DMS114 treated with DMSO at 0.1 percent for 48 hours (cell line): Measurements from ENCODE around the gene TYRP1.

Source experiments
- DNase-seq: peaks from one replicate; lab custom pipeline; 2025; ENCODE audit not compliant: unreplicated experiment; lab: John Stamatoyannopoulos, UW

TYRP1 gene

DNA sequence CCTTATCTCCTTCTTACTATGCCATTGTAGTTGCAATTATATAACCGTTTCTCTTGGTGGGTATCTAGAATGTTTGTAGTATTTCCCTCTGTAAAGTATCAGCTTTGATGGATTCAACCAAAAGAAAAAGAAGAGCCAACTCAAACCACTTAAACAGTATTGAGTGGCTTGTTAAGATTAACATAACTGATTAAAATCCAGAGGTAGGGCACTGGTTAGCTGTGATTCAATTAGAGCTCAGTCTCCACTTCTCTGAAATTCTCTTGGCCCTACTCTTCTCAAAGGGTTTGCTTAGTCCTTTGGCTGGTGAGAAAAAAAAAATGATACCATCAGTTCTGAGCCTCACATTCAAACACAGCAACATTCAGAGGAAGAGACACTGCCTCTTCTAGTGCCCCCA lies 37.0 kb downstream of the TYRP1 start:
- DNase-seq: no peak

DNA sequence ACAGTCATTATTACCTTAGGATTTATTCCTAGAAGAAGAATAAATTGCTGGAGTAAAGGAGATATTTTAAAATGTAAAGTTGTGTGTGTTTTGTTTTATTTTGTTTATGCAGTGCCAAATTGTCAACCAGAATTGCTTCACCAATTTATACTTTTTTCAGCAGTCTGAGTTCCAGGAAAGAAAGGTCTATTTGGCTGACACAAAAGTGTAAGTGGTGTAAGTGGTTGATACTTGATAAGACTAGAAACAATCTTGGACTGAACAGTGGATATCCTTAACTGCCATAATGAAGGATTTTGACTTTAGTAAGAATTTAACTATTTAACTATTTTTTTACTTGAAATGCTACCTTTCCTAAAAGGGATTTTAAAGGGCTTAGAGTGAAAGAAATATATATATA lies 37.7 kb downstream of the TYRP1 start:
- DNase-seq: no peak

DNA sequence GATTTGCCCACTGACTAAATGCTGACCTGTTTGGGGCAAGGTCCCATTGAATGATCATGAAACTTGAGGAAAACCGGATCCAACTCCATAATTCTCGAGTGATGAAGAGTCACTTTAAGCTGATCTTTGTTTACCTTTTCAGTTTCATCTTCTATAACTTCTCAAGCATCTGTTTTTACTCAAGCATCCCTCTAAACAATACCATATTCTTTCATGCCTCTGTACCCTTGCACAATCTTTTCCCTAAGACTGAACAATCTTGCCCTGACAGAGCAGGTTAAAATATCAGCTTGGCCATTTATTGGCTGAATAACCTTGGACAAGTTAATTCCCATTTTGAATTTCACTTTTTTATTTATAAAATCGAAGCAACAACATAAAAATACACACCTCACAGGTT lies 39.8 kb downstream of the TYRP1 start:
- no peak for DNase-seq

DNA sequence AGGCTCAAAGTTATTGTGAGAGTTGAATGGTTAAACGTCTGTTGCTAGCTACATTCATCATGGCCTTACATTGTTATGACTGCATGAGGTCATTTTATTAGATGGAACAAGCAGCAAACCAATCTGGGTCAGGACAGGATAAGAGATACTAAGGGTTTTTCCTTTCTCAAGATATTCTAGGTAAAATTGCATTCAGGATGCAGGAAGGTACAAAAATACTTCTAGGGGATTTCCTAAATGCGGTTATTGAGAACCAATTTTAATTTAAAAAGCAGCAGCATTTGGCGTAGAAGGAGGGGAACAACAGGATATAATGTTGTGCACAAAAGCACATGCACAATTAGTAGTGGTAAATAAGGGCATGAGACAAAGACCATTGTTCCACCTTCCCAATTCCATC lies 42.5 kb downstream of the TYRP1 start:
- DNase-seq: no peak

DNA sequence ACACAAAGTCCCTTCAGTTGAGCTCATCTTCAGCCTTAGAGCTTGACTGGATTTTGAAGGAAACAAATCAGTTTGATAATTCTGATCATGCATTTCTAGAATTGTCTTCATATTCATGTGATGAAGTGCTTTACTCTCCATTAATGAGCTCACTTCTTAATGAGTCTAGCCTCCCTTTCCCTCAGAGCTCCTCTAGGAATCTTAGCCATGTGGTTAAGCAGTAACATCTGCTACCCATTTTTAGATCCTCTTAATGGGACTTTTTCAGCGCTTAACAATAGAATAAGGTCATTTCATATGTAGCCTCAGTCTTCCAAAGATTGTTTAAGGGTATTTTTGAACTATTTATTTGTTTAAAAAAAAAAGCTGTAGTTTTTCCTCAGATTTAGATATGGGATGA lies 44.7 kb downstream of the TYRP1 start:
- no peak for DNase-seq

DNA sequence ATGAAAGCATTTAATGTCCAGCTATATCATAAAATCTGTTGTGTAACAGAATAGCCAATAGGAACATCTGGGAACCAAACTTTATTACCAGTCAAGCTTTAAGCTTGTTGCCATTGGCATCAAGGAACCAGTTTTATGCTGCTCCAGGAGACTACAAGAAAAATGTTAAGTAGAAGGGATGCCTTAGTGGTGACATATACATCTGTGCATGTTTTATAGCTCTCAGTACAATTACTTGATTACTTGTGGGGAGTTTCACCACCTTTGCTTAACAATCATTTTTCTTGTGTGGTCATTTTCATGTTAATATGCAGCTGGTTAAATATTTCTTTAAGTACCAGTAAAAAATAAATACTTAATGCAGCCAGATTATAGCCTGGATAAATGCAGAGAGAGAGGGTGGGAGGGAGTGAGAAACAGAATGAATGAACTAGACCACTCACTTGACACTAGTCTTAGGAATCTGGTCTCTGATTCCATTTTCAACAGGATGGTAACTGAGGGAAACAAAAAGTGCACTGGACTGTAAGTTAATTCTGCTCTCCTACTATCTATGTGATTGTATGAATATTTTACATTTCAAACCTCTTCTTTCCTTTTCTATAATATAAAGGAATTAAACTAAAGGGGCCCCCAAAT lies 45.9 kb downstream of the TYRP1 start:
- DNase-seq: no peak

DNA sequence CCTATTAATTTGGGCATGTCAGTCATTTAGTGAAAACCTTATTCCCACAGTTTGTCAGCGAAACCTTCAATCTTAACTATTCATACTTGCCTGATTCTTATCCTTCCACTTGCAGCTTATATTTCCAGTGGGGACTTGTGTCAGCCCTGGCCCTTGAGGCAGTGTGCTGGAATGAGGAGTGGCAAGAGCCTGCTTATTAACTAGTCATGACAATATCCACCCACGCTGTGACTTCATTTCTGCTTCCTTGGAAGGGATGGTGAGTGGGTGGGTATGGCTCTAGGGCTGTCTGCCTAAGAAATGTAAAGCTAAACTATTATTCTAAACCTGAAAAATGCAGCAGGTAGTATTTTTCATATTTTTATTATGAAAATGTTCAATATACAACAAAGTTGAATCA lies 47.7 kb downstream of the TYRP1 start:
- no peak for DNase-seq

DNA sequence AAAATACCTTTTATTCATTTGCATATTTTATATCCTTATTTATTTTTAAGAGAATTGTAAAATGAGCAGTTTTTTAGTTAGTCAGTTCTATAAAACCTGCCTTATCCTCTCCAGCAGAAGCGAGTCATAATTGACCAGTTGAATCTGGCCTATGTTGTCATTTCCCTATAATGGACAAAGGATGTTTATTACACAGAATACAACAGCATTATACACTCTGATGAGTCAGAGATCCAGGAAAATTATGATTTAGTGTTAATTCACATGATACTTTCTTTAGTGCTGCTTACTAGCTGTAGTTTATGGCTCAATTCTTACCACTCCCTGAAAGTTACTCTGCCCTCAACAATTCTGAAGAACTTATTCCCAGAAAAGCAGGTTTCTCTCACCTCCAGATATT lies 54.8 kb downstream of the TYRP1 start:
- DNase-seq: no peak

DNA sequence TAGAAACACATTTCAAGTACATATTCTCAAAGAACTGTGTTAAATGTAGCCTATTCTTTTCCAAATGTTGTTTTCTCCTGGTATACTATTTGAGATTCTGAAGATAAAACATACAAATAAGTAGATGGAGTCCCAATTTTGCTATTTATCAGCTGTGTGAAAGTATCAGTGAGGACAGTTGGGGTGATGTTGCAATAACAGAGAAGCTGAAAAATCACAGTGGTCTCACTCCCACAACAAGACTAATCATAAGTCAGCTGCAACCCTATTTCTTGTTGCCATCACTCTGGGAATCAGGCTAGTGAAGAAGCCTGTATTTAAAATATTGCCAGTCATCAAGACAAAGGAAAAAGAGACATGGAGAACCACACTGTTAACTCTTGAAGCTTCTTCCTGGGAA lies 55.8 kb downstream of the TYRP1 start:
- no peak for DNase-seq

DNA sequence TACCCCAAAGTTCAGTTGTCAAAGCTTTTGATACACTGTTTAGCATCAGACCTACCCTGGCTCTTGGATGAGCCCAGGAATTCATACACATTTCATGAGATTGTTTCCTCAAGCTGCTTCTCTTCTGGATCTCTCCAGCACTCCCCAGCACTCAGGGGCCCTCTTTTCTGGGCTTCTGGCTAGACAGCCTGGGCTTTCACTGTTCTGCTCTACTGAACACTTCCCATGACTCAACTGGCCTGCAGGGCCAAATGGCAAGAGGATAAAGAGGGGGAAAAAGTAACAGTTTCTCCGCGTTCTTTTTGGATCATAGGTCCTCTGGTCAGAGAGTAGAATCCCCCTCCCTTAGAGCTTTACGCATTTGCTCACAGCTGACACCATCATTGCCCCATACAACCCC lies 60.7 kb downstream of the TYRP1 start:
- DNase-seq: no peak

DNA sequence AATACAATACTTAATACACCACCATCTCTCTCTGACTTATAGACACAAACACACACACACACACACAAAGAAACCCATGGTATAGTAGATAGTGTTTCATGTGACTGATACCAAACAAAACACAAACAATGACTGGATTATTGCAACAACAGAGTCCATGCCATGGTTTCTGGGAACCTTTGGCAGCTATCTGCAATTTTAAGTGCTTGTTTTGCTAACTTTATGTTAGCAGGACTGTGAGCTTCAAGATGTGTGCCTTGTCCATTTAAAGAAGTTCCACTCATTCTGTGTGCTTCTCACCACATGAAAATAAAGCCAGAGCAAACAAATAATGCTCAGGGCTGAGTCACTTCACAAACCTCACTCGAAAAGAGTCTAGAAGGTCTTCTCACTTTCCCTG lies 66.6 kb downstream of the TYRP1 start:
- no peak for DNase-seq
